ENCODE measurements around the gene TMEM74B. TPM values are rescaled to one million over a fixed set of nuclear protein-coding genes. Genes with fewer than 3 reads are reported as not detected.

The TMEM74B gene
- total RNA-seq, 1 experiment from 2014 or later = 4.9 TPM

DNA sequence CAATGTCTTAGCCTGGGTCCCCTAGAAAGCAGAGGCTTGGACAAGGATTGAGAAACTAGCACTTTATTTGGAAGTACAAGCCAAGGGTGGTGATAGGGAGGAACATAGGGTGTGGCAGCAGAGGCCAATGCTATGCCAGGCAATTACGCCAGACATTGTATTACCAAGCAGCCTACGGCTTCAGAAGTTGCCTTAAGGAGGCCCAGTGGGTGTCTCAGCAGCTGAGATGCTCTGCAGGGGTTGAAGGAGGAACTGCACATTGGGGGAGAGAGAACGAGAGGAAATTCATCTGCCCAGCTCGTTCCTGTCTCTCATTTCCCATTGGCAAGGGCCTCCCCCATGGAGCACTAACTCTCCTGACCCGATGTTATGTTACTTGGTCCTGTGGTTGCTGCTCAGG, 19.3 kb upstream of the TMEM74B start:
- no peak overlapping the region for H3T11ph ChIP-seq (ENCODE audit: low read length)
- Mint-ChIP-seq H3K4me3 (no peak overlapping the region), H3K27me3 (ENCODE audit: low read depth) (peaks cover 23% of the 10 kb centered on the region), H3K36me3 (ENCODE audit: insufficient read depth in 1 of 3, low read depth in 3 of 3) (no peaks in the 10 kb centered on the region), H3K9me3 (no peaks in the 10 kb centered on the region), H3K27ac (peak overlapping the region in 1 of 3 experiments; percentile 89; a peak in 1 of 7 replicates), H3K4me1 (no peaks in the 10 kb centered on the region; a peak in 1 of 4 replicates)
- no peak overlapping the region for H3K9ac ChIP-seq (ENCODE audit: extremely low read depth, insufficient read length, low read length)
- H3K9me3 ChIP-seq (ENCODE audit: control insufficient read depth, low read depth, low read length) = no peaks in the 10 kb centered on the region
- no peaks in the 10 kb centered on the region for H4K20me1 ChIP-seq (ENCODE audit: control insufficient read depth, insufficient read depth, insufficient read length)
- 0 out of 2 replicates have a peak, but pooled peaks cover 3% of the 10 kb centered on the region for H3K27me3 ChIP-seq (ENCODE audit: insufficient read depth, low read length)
- H3K23me2 ChIP-seq (ENCODE audit: insufficient read length, low read depth, low read length, poor library complexity, severe bottlenecking) = no peaks in the 10 kb centered on the region
- H2AFZ ChIP-seq (ENCODE audit: low read length) = no peak overlapping the region
- DNase-seq = no peak
- H3K14ac ChIP-seq (ENCODE audit: insufficient read depth, low read length) = no peak overlapping the region
- TF ChIP-seq, protein P1, sequence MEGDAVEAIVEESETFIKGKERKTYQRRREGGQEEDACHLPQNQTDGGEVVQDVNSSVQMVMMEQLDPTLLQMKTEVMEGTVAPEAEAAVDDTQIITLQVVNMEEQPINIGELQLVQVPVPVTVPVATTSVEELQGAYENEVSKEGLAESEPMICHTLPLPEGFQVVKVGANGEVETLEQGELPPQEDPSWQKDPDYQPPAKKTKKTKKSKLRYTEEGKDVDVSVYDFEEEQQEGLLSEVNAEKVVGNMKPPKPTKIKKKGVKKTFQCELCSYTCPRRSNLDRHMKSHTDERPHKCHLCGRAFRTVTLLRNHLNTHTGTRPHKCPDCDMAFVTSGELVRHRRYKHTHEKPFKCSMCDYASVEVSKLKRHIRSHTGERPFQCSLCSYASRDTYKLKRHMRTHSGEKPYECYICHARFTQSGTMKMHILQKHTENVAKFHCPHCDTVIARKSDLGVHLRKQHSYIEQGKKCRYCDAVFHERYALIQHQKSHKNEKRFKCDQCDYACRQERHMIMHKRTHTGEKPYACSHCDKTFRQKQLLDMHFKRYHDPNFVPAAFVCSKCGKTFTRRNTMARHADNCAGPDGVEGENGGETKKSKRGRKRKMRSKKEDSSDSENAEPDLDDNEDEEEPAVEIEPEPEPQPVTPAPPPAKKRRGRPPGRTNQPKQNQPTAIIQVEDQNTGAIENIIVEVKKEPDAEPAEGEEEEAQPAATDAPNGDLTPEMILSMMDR (conservative IDR thresholded peaks at IDR 0.05) = no peak
- no peak overlapping the region for H3K27ac ChIP-seq (ENCODE audit: insufficient read length, low read depth, low read length)
- no peak overlapping the region for H3K4me2 ChIP-seq (ENCODE audit: insufficient read depth, insufficient read length, low read length)
- H2BK12ac ChIP-seq (ENCODE audit: insufficient read length, low read depth, low read length) = no peak overlapping the region
- no peak overlapping the region for H2AK5ac ChIP-seq (ENCODE audit: insufficient read length, low read length)
- H4K5ac ChIP-seq (ENCODE audit: insufficient read length, low read depth, low read length) = no peak overlapping the region
- no peak overlapping the region for H2BK15ac ChIP-seq (ENCODE audit: low read depth, low read length)
- no peak overlapping the region for H2BK120ac ChIP-seq (ENCODE audit: low read depth, low read length, poor library complexity, severe bottlenecking)
- H4K91ac ChIP-seq (ENCODE audit: insufficient read length, low read depth, low read length) = no peak overlapping the region
- H3K4ac ChIP-seq (ENCODE audit: low read depth, low read length) = no peak overlapping the region
- H3K23ac ChIP-seq (ENCODE audit: insufficient read length, low read depth, low read length) = no peak overlapping the region
- WGBS (ENCODE audit: extremely low coverage, insufficient read length, low lambda C conversion rate) = no CpG with 5 or more reads among the region's 5 CpGs
- H3K79me2 ChIP-seq (ENCODE audit: insufficient read depth, low read length) = no peaks in the 10 kb centered on the region
- H2BK5ac ChIP-seq (ENCODE audit: insufficient read length, low read length) = no peak overlapping the region
- no peaks in the 10 kb centered on the region for H3K79me1 ChIP-seq (ENCODE audit: insufficient read depth, low read depth, low read length, poor library complexity, severe bottlenecking)
- H3K4me1 ChIP-seq (ENCODE audit: insufficient read depth, low read length) = no peaks in the 10 kb centered on the region
- no peak overlapping the region for H3K56ac ChIP-seq (ENCODE audit: insufficient read length, low read depth, low read length)
- no peak overlapping the region for H4K8ac ChIP-seq (replicated peaks; ENCODE audit: insufficient read length, low read depth, low read length)
- H3K18ac ChIP-seq (ENCODE audit: insufficient read length, low read depth, low read length) = no peak overlapping the region
- H2BK20ac ChIP-seq (ENCODE audit: low read depth, low read length, poor library complexity, severe bottlenecking) = no peak overlapping the region

Data from H9 (cell line).